Suprapubic skin (tissue), 3 donors: ENCODE data around the gene CS.

Experiments used
- CTCF ChIP-seq, 2 donors: fragments of 200-600 bp in 1 of 2; fragments of 450-650 bp in 1 of 2; sonication (generic) in 1 of 2; IDR thresholded peaks; one replicate each; pipeline ENCODE4 v1.5.1; 2016 to 2019; ENCODE audit warnings: antibody characterized with exemption in 2 of 2, mild to moderate bottlenecking in 1 of 2, moderate library complexity in 1 of 2
- POLR2A ChIP-seq, 2 donors: fragments of 450-650 bp; IDR thresholded peaks; one replicate each; pipeline ENCODE4 v1.6.1; 2017; ENCODE audit warnings: antibody characterized with exemption in 2 of 2, mild to moderate bottlenecking in 2 of 2, moderate library complexity in 2 of 2

DNA sequence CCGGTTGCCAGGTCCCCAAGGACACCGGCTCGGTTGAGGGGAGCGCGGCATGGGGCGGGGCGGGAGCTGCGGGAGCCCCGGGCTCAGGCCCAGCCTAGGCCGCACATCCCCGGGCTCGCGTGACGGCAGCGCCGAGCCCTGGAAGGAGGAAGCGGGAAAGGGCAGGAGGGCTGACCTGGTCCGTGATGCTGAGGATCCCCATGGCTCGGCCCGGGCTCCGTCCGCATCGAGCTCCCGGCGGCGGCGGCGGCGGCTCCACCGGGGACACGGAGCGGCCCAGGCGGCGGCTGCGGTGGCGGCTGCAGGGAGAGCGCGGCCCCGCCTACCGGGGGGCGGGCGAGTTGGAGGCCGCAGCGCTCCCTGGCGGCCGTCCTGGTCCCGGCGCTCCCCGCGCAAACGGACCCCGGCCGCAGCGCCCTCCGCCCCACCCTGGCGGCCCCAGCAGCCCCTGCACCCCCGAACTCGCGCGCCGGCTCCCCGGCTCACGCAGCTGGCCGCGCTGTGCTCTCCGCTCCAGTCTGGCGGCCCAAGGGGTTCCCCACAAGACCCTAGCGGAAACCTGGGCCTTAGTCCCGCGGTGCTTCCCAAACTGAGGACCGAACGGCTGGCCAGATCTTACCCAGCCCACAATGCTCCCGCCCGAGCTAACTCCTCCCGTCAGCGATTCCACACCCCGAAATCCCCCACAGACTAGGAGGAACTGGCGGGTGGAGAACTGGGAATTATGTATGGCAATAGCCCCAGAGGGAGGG lies 41.9 kb downstream of the CS start, which contains the start of gene ANKRD52:
- TF ChIP-seq POLR2A (IDR thresholded peaks at IDR 0.05) (peak in 1 of 2 donors; percentile 11), CTCF (IDR thresholded peaks at IDR 0.05) (peak; percentile 77 to 90)
